Measurements from ENCODE around the gene APOC3.

APOC3 gene

GRCh38 chr11:116807601-116808261, 22.0 kb upstream of the APOC3 start:
- DNase-seq = no peak

- no peak for DNase-seq
Observed at GRCh38 chr11:116808262-116809175, 21.2 kb upstream of the APOC3 start.

- no peak for DNase-seq
Observed at GRCh38 chr11:116811194-116811593, 18.5 kb upstream of the APOC3 start.

- no peak for DNase-seq
Observed at GRCh38 chr11:116812109-116812508, 17.6 kb upstream of the APOC3 start.

- DNase-seq = no peak
Observed at GRCh38 chr11:116813170-116813569, 16.5 kb upstream of the APOC3 start.

- DNase-seq = no peak
Observed at GRCh38 chr11:116813781-116814471, 15.8 kb upstream of the APOC3 start.

GRCh38 chr11:116814502-116814901, 15.2 kb upstream of the APOC3 start:
- DNase-seq = no peak

GRCh38 chr11:116819049-116819448, 10.7 kb upstream of the APOC3 start:
- no peak for DNase-seq

GRCh38 chr11:116821050-116821918, 8.4 kb upstream of the APOC3 start:
- DNase-seq = no peak

- no peak for DNase-seq
Observed at GRCh38 chr11:116822575-116822974, 7.1 kb upstream of the APOC3 start.

GRCh38 chr11:116823031-116823843, 6.5 kb upstream of the APOC3 start, which contains the start of gene APOA4:
TSS of gene APOA4 (minus strand) at chr11:116823304. CDS start at chr11:116823191, 113 bp downstream.
- DNase-seq = no peak

GRCh38 chr11:116825434-116825833, 4.3 kb upstream of the APOC3 start:
- DNase-seq = no peak

- no peak for DNase-seq
Observed at GRCh38 chr11:116825854-116826750, 3.6 kb upstream of the APOC3 start.

GRCh38 chr11:116826751-116827431, 2.8 kb upstream of the APOC3 start:
- no peak for DNase-seq

- no peak for DNase-seq
Observed at GRCh38 chr11:116827461-116827860, 2.2 kb upstream of the APOC3 start.

GRCh38 chr11:116828632-116829524, 829 bp upstream of the APOC3 start:
- no peak for DNase-seq

- no peak for DNase-seq
Observed at GRCh38 chr11:116830184-116830912, 641 bp downstream of the APOC3 start.
